A549 treated with DMSO at 1 μM for 4 hours (cell line): ENCODE results near the gene SUPT5H. TPM values are rescaled to one million over a fixed set of nuclear protein-coding genes. Genes with fewer than 3 reads are reported as not detected.

Source experiments
- total RNA-seq: library from RNA; stranded (reverse); fragments of 200-300 nt; extraction: Qiagen RNA extraction; gene quantifications from 5 replicates; pipeline ENCODE4 v1.2.3, GENCODE V29; 2022; ENCODE audit warnings: low read depth

The SUPT5H gene
- total RNA-seq, result 175 to 216 TPM (median 185 TPM) in 5 replicates

GRCh38 chr19:39445196-39446111 is at the start of gene SUPT5H:
Gene SUPT5H (plus strand): TSS chr19:39445582. CDS start chr19:39445891, 309 bp downstream.

GRCh38 chr19:39406656-39407409 is 38.5 kb upstream of the SUPT5H start, which contains the start of gene ZFP36:
Gene ZFP36 (plus strand): TSS chr19:39406847. CDS start chr19:39406905, 58 bp downstream.

GRCh38 chr19:39412100-39412866 is 33.1 kb upstream of the SUPT5H start, which contains the start of gene PLEKHG2:
Gene PLEKHG2 (plus strand): TSS chr19:39412669. CDS start chr19:39414087, 1,418 bp downstream.

GRCh38 chr19:39435499-39436349 is 9.7 kb upstream of the SUPT5H start, which contains the start of gene RPS16:
Gene RPS16 (minus strand): TSS chr19:39435949. CDS start chr19:39435895, 54 bp downstream.

GRCh38 chr19:39480337-39481228 is 35.2 kb downstream of the SUPT5H start, which contains the start of gene TIMM50:
Gene TIMM50 (plus strand): TSS chr19:39480838. CDS start chr19:39480854, 16 bp downstream.

GRCh38 chr19:39498798-39499642 is 53.6 kb downstream of the SUPT5H start, which contains the start of gene DLL3:
Gene DLL3 (plus strand): TSS chr19:39498947. CDS start chr19:39498975, 28 bp downstream.

GRCh38 chr19:39514840-39515550 is 69.6 kb downstream of the SUPT5H start, which contains the start of gene SELENOV:
Gene SELENOV (plus strand): TSS chr19:39515139. CDS start chr19:39515213, 74 bp downstream.

Other genes starting within 250 kb of the SUPT5H start
- 0.76 to 2.2 TPM (median 1.7 TPM) in 5 replicates for gene NCCRP1, start 248.6 kb upstream of the SUPT5H start, total RNA-seq
- not detected in 5 replicates for gene SYCN, start 241.3 kb upstream of the SUPT5H start, total RNA-seq
- 0.19 TPM in 1 of 5 replicates, not detected in the others for gene IFNL3, start 200.6 kb upstream of the SUPT5H start, total RNA-seq
- not detected in 5 replicates for gene IFNL4, start 196.7 kb upstream of the SUPT5H start, total RNA-seq
- not detected in 5 replicates for gene IFNL2, start 177.2 kb upstream of the SUPT5H start, total RNA-seq
- 0.15 to 0.28 TPM (median 0.27 TPM) in 3 of 5 replicates, not detected in the others for gene IFNL1, start 149.2 kb upstream of the SUPT5H start, total RNA-seq
- 7.6 to 14.2 TPM (median 10.9 TPM) in 5 replicates for gene LRFN1, start 124.7 kb upstream of the SUPT5H start, total RNA-seq
- 0.24 to 0.83 TPM (median 0.45 TPM) in 5 replicates for gene GMFG, start 109.5 kb upstream of the SUPT5H start, total RNA-seq
- 124 to 189 TPM (median 173 TPM) in 5 replicates for gene SAMD4B, start 103.2 kb upstream of the SUPT5H start, total RNA-seq
- gene PAF1, start 54.5 kb upstream of the SUPT5H start, total RNA-seq, result 62.8 to 77.0 TPM (median 70.6 TPM) in 5 replicates
- gene MED29, start 54.2 kb upstream of the SUPT5H start, total RNA-seq, result 64.5 to 67.1 TPM (median 65.6 TPM) in 5 replicates
- gene ZFP36, start 38.7 kb upstream of the SUPT5H start, total RNA-seq, result 52.1 to 60.7 TPM (median 57.1 TPM) in 5 replicates
- gene PLEKHG2, start 32.9 kb upstream of the SUPT5H start, total RNA-seq, result 38.8 to 65.0 TPM (median 54.8 TPM) in 5 replicates
- 6,546 to 7,499 TPM (median 7,130 TPM) in 5 replicates for gene RPS16, start 9.6 kb upstream of the SUPT5H start, total RNA-seq
- gene TIMM50, start 35.3 kb downstream of the SUPT5H start, total RNA-seq, result 173 to 234 TPM (median 221 TPM) in 5 replicates
- 4.9 to 10.9 TPM (median 10.4 TPM) in 5 replicates for gene DLL3, start 53.4 kb downstream of the SUPT5H start, total RNA-seq
- gene SELENOV, start 69.6 kb downstream of the SUPT5H start, total RNA-seq, result not detected in 5 replicates
- gene EID2B, start 87.3 kb downstream of the SUPT5H start, total RNA-seq, result 6.4 to 12.9 TPM (median 7.5 TPM) in 5 replicates
- 35.7 to 47.6 TPM (median 43.3 TPM) in 5 replicates for gene EID2, start 94.6 kb downstream of the SUPT5H start, total RNA-seq
- not detected in 5 replicates for gene LGALS13, start 156.9 kb downstream of the SUPT5H start, total RNA-seq
- not detected in 5 replicates for gene LGALS16, start 210.3 kb downstream of the SUPT5H start, total RNA-seq